Esophagus squamous epithelium (tissue), 5 donors: Measurements from ENCODE around the gene STAG3. TPM values are rescaled to one million over a fixed set of nuclear protein-coding genes. Genes with fewer than 3 reads are reported as not detected.
"Not testable (repeated sequence)": the region's sequence is repeated elsewhere in the genome, so short reads cannot be mapped to it uniquely, and the experiment has no call there.

Experiments
- DNase-seq: peaks from one replicate; lab custom pipeline; 2025; lab: John Stamatoyannopoulos, UW
- H3K27ac ChIP-seq, 4 donors: fragments of 200-600 bp; sonication (generic); one replicate each; pipeline ENCODE4 v1.5.1; 2016 to 2019; ENCODE audit warnings: mild to moderate bottlenecking in 1 of 4
- H3K27me3 ChIP-seq, 4 donors: fragments of 200-600 bp; sonication (generic); 1 replicate in 3 of 4; 2 replicates in 1 of 4; pipeline versions ENCODE4 v1.5.1 to v1.6.0; 2017 to 2021; ENCODE audit warnings: antibody characterized with exemption in 1 of 4
- H3K36me3 ChIP-seq, 3 donors: fragments of 200-600 bp; sonication (generic); one replicate each; pipeline ENCODE4 v1.5.1; 2016 to 2019
- H3K4me1 ChIP-seq, 3 donors: fragments of 200-600 bp; sonication (generic); one replicate each; pipeline ENCODE4 v1.5.1; 2017 to 2019
- H3K4me3 ChIP-seq, 4 donors: fragments of 200-600 bp; sonication (generic); 1 replicate in 3 of 4; 2 replicates in 1 of 4; pipeline ENCODE4 v1.5.1; 2016 to 2019; ENCODE audit warnings: mild to moderate bottlenecking in 2 of 4, moderate library complexity in 1 of 4
- H3K9me3 ChIP-seq, 3 donors: fragments of 200-600 bp; sonication (generic); one replicate each; pipeline ENCODE4 v1.5.1; 2016 to 2019
- POLR2A ChIP-seq, 4 donors: fragments of 450-650 bp; IDR thresholded peaks; one replicate each; pipeline ENCODE4 v1.6.1; 2017; ENCODE audit warnings: antibody characterized with exemption in 4 of 4, mild to moderate bottlenecking in 4 of 4, moderate library complexity in 3 of 4
- WGBS, 2 donors: methylation state at CpG; one replicate each; pipeline ENCODE4 v1.1.5; 2018; 5-methylcytosine and 5-hydroxymethylcytosine counted together
- intact Hi-C: fragments of 100-400 bp; cut with DNase I; formaldehyde crosslinking; loops from one replicate; pipeline ENCODE4 v1.15.0; 2022
- total RNA-seq, 4 donors: library from RNA; depleted of rRNA; stranded (reverse); fragments of >200 nt; gene quantifications; one replicate each; pipeline ENCODE4 v1.1.0, GENCODE V29; 2016
- TF ChIP-seq, protein P1 (sequence below), 6 experiments: fragments of 450-650 bp in 4 of 6; fragments of 200-600 bp in 2 of 6; sonication (generic) in 2 of 6; IDR thresholded peaks; one replicate each; pipeline ENCODE4 v1.5.1; 2016 to 2019; ENCODE audit warnings: antibody characterized with exemption in 6 of 6, mild to moderate bottlenecking in 4 of 6, moderate library complexity in 4 of 6
- donor health status: DM: yes; HTN: yes; CAD: no.

STAG3 gene
- total RNA-seq, 4 donors from 2014 or later: 0.40 to 0.95 TPM; not detected in 2

DNA sequence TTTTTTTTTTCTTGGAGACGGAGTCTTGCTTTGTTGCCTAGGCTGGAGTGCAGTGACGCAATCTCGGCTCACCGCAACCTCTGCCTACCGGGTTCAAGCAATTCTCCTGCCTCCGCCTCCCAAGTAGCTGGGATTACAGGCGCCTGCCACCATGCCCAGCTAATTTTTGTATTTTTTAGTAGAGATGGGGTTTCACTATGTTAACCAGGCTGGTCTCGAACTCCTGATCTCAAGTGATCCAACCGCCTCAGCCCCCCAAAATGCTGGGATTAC lies 69.1 kb downstream of the STAG3 start:
- DNase-seq, H3K36me3 ChIP-seq, H3K9me3 ChIP-seq, H3K27me3 ChIP-seq, intact Hi-C loops, H3K4me3 ChIP-seq: not testable (repeated sequence)
- H3K4me1 ChIP-seq: peaks cover 0 to 23% (median 11%) of the 10 kb centered on the region in 3 donors
- peak overlapping the region in 2 of 4 donors; percentile 25 to 28 for H3K27ac ChIP-seq
- WGBS, 2 donors: 81 to 97% methylated on average over 9 of the region's 9 CpGs

DNA sequence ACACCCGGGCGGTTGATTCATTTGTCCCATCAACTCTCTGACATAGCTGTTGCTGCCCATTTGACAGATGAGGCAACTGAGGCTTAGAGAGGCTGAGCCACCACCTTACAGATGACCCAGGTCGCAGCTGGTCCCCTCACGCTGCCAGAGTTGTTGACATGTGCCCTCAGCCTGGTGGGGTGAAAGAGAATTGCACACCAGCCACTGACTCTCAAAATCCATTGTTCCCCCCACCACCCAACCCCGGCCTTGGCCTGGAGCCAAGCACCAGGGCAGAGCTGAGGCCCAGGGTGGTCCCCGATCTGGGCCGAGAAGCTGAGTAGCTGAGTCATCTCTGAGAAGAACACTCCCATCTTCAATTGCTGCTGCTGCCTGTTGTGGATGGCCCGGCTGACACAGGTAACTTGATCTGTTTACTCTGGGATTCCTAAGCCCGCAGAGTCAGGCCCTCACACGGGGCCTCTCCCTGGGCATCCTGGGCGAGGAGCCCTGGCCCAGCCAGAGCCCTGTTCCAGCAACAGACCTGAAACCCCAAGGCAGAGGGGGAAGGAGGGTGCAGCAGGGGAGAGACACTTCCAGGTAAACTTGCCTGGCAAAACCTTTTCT lies 69.5 kb downstream of the STAG3 start:
- peak overlapping the region in 3 of 4 donors; percentile 25 to 34 (median 28) for H3K27ac ChIP-seq
- no peak for DNase-seq
- 60 to 84% methylated on average over 4 of the region's 11 CpGs for WGBS, 2 donors

DNA sequence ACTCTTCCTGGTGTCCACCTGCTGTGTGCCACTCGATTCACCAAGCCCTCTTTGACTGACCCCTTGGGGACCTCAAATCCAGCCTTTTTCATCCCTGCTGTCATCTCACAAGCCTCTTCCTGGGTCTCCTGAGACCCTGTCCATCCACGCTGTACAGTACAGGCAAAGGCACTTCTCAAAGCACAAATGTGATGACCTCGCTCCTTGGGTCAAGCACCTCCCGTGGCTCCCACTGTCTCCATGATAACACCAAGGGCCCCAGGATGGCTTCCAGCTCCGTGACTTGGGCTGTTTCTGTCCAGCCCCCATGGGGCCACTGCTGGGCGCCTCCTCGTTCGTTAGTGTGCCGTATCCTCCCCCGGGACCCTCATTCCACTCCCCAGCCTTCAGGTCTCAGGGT lies 70.8 kb downstream of the STAG3 start:
- Histone ChIP-seq H3K4me1 (peaks cover 0 to 21% (median 10%) of the 10 kb centered on the region in 3 donors), H3K27me3 (no peaks in the 10 kb centered on the region), H3K36me3 (no peaks in the 10 kb centered on the region), H3K27ac (no peak overlapping the region), H3K4me3 (no peak overlapping the region), H3K9me3 (no peaks in the 10 kb centered on the region)
- 90 to 93% methylated on average over 9 of the region's 10 CpGs for WGBS, 2 donors
- no peak for DNase-seq
- no peak for TF ChIP-seq POLR2A (IDR thresholded peaks at IDR 0.05)
- TF ChIP-seq, protein P1, sequence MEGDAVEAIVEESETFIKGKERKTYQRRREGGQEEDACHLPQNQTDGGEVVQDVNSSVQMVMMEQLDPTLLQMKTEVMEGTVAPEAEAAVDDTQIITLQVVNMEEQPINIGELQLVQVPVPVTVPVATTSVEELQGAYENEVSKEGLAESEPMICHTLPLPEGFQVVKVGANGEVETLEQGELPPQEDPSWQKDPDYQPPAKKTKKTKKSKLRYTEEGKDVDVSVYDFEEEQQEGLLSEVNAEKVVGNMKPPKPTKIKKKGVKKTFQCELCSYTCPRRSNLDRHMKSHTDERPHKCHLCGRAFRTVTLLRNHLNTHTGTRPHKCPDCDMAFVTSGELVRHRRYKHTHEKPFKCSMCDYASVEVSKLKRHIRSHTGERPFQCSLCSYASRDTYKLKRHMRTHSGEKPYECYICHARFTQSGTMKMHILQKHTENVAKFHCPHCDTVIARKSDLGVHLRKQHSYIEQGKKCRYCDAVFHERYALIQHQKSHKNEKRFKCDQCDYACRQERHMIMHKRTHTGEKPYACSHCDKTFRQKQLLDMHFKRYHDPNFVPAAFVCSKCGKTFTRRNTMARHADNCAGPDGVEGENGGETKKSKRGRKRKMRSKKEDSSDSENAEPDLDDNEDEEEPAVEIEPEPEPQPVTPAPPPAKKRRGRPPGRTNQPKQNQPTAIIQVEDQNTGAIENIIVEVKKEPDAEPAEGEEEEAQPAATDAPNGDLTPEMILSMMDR (IDR thresholded peaks at IDR 0.05): no peak
- intact Hi-C loops: no loop called here

More for the DNA sequence above, 69.5 kb downstream of the STAG3 start:
- H3K9me3 ChIP-seq: no peaks in the 10 kb centered on the region
- no peaks in the 10 kb centered on the region for H3K36me3 ChIP-seq
- H3K4me1 ChIP-seq: peaks cover 0 to 23% (median 11%) of the 10 kb centered on the region in 3 donors
- H3K27me3 ChIP-seq: no peaks in the 10 kb centered on the region
- no peak overlapping the region for H3K4me3 ChIP-seq
- TF ChIP-seq, protein P1 (IDR thresholded peaks at IDR 0.05): peak in 1 of 6 experiments; percentile 9
- no peak for TF ChIP-seq POLR2A (IDR thresholded peaks at IDR 0.05)
- intact Hi-C loops: no loop called here

DNA sequence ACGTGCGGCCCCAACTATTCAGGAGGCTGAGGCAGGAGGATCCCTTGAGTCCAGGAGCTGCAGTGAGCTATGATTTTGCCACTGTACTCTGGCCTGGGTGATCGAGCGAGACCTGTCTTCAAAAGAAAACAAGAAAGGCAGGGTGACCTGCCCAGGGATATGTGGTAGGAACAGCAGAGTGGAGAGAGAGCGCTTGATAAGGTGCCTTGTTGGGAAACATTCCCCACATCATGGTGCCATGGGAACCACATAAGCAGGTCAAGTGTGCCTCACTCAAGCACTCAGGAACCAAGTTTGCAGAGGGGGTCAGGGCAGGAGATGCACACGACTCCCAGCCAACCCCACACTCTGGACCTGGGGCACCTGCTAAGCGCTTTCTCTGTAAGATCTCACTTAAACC lies 79.3 kb downstream of the STAG3 start:
- Histone ChIP-seq H3K36me3 (no peaks in the 10 kb centered on the region), H3K4me1 (no peaks in the 10 kb centered on the region), H3K4me3 (no peak overlapping the region), H3K27me3 (no peaks in the 10 kb centered on the region), H3K27ac (no peak overlapping the region), H3K9me3 (no peaks in the 10 kb centered on the region)
- intact Hi-C loops: no loop called here
- no peak for DNase-seq
- TF ChIP-seq POLR2A (IDR thresholded peaks at IDR 0.05): no peak
- TF ChIP-seq, protein P1 (IDR thresholded peaks at IDR 0.05): no peak
- 91 to 97% methylated on average over 7 of the region's 7 CpGs for WGBS, 2 donors

DNA sequence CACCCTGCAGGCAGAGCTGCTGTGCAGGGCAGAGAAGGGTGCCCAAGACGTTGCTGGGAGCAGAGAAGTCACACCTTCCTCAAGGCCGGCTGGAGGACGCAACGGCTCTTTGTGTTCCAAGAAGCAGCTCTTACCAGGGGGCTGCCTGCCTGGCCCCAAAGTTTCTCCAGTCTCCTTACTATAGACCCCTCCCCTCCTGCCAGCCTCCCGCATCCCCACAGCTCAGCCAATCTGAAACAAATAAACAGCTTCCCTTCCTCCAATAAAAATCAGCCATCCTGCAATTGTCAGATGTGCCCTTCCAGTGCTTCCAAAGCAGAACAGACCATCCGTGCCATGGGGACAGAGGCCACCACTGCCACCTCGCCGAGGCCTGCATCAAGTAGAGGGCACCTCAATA lies 82.3 kb downstream of the STAG3 start:
- 84 to 88% methylated on average over 7 to 8 of the region's 8 CpGs for WGBS, 2 donors
- DNase-seq, H3K4me3 ChIP-seq, H3K9me3 ChIP-seq, H3K27me3 ChIP-seq, H3K27ac ChIP-seq, H3K36me3 ChIP-seq, intact Hi-C loops: not testable (repeated sequence)
- peaks cover 0 to 12% (median 0%) of the 10 kb centered on the region in 3 donors for H3K4me1 ChIP-seq

DNA sequence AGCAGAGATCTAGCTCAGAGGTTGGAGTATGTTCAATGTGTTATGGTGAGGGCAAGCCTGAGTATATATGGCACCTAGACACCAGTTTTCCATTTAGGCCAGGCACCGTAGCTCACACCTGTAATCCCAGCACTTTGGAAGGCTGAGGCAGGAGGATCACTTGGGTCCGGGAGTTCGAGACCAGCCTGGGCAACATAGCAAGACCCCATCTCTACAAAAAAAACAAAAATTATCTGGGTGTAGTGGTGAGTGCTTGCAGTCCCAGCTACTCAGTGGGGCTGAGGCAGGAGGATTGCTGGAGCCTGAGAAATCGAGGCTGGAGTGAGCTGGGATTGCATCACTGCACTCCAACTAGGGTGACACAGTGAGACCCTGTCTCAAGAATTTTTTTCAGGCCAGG lies 85.2 kb downstream of the STAG3 start:
- H3K9me3 ChIP-seq, DNase-seq, H3K4me3 ChIP-seq, H3K36me3 ChIP-seq, H3K27ac ChIP-seq, H3K27me3 ChIP-seq, intact Hi-C loops: not testable (repeated sequence)
- peaks cover 0 to 17% (median 5%) of the 10 kb centered on the region in 3 donors for H3K4me1 ChIP-seq
- 95 to 96% methylated on average over 4 of the region's 4 CpGs for WGBS, 2 donors

Other genes with a start within 250 kb of the STAG3 start
- under 1 TPM in 1 of 4 donors, not detected in 3; 0.26 TPM for gene GJC3, start 248.3 kb upstream of the STAG3 start, total RNA-seq
- gene AZGP1, start 201.9 kb upstream of the STAG3 start, total RNA-seq: 10 to 100 TPM in 1 of 4 donors, 1 to 10 TPM in 1, under 1 TPM in 2; 0.19 to 99.9 (median 1.3) TPM
- gene ZKSCAN1, start 162.3 kb upstream of the STAG3 start, total RNA-seq: 10 to 100 TPM; 18.3 to 38.3 (median 21.9) TPM
- gene ZSCAN21, start 128.1 kb upstream of the STAG3 start, total RNA-seq: 10 to 100 TPM in 1 of 4 donors, 1 to 10 TPM in 3; 3.7 to 12.0 (median 8.0) TPM
- gene ZNF3, start 96.2 kb upstream of the STAG3 start, total RNA-seq: 10 to 100 TPM; 10.5 to 22.3 (median 12.2) TPM
- gene COPS6, start 88.9 kb upstream of the STAG3 start, total RNA-seq: 10 to 100 TPM; 50.6 to 68.0 (median 62.2) TPM
- gene MCM7, start 76.5 kb upstream of the STAG3 start, total RNA-seq: 10 to 100 TPM; 31.8 to 67.3 (median 63.1) TPM
- gene AP4M1, start 76.3 kb upstream of the STAG3 start, total RNA-seq: 10 to 100 TPM in 2 of 4 donors, 1 to 10 TPM in 2; 8.1 to 26.1 (median 9.9) TPM
- gene TAF6, start 58.6 kb upstream of the STAG3 start, total RNA-seq: 10 to 100 TPM; 24.4 to 40.6 (median 30.5) TPM
- gene CNPY4, start 58.3 kb upstream of the STAG3 start, total RNA-seq: 1 to 10 TPM in 3 of 4 donors, under 1 TPM in 1; 0.87 to 5.3 (median 3.1) TPM
- gene MBLAC1, start 51.0 kb upstream of the STAG3 start, total RNA-seq: 1 to 10 TPM; 2.1 to 6.7 (median 2.9) TPM
- 100 to 1,000 TPM in 1 of 4 donors, 10 to 100 TPM in 3; 71.8 to 138 (median 86.7) TPM for gene LAMTOR4, start 29.0 kb upstream of the STAG3 start, total RNA-seq
- 10 to 100 TPM in 3 of 4 donors, 1 to 10 TPM in 1; 9.3 to 20.2 (median 13.1) TPM for gene TRAPPC14, start 19.2 kb upstream of the STAG3 start, total RNA-seq
- 1 to 10 TPM; 2.5 to 7.5 (median 5.3) TPM for gene GAL3ST4, start 9.3 kb upstream of the STAG3 start, total RNA-seq
- gene GPC2, start 537 bp upstream of the STAG3 start, total RNA-seq: 1 to 10 TPM in 1 of 4 donors, under 1 TPM in 2, not detected in 1; 0.57 to 1.4 (median 0.83) TPM
- under 1 TPM; 0.26 to 0.99 (median 0.67) TPM for gene PVRIG, start 42.0 kb downstream of the STAG3 start, total RNA-seq
- gene SPDYE3, start 129.8 kb downstream of the STAG3 start, total RNA-seq: not detected
- gene PILRB, start 180.2 kb downstream of the STAG3 start, total RNA-seq: 10 to 100 TPM; 11.1 to 38.1 (median 25.7) TPM
- gene PILRA, start 195.6 kb downstream of the STAG3 start, total RNA-seq: 1 to 10 TPM in 2 of 4 donors, under 1 TPM in 2; 0.61 to 5.0 (median 1.1) TPM